Activated gamma-delta T cell treated with anti-CD3 and anti-CD28 coated beads, Interleukin-2, amount 50 U/mL, for 16 hours (primary cell): ENCODE results near the gene MTPN.

ENCODE experiments used
- DNase-seq: peaks from one replicate; pipeline ENCODE4 v3.0.0-alpha.2; 2020; ENCODE audit warnings: low read depth

The MTPN gene

GRCh38 chr7:135884495-135885232 is 92.5 kb downstream of the MTPN start:
- DNase-seq = no peak

- DNase-seq = no peak
Observed at GRCh38 chr7:135879233-135879632, 97.9 kb downstream of the MTPN start.

- no peak for DNase-seq
Observed at GRCh38 chr7:135878284-135878683, 98.9 kb downstream of the MTPN start.

- DNase-seq = no peak
Observed at GRCh38 chr7:135877805-135878204, 99.4 kb downstream of the MTPN start.
